HG03469 (cell line): ENCODE results near the gene ZNF485.

Source experiments
- ATAC-seq: cut with Tn5 transposase; IDR thresholded peaks from one replicate; pipeline ENCODE4 v1.9.1; 2021; ENCODE audit warnings: mild to moderate bottlenecking, moderate library complexity, moderate number of reproducible peaks; ENCODE audit not compliant: unreplicated experiment

The ZNF485 gene

DNA sequence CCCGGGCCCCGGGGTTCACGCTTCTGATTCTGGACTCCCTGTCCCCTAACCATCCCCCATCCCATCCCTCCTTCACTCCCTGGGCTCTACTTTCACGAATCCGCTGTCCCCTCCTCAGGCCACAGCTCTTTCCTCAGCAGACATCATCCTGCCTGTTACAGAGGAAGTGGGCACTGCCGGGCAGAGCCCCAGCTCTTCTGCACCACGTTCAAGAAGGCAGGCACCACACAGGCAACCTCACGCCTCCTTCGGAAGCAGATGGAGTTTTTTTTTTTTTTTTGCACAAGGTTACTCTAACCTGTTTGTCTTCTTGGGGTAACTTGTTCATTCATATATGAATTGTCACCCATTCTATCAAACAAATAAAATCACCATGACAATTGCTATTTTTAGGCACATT lies 60.3 kb downstream of the ZNF485 start:
- no peak for ATAC-seq

DNA sequence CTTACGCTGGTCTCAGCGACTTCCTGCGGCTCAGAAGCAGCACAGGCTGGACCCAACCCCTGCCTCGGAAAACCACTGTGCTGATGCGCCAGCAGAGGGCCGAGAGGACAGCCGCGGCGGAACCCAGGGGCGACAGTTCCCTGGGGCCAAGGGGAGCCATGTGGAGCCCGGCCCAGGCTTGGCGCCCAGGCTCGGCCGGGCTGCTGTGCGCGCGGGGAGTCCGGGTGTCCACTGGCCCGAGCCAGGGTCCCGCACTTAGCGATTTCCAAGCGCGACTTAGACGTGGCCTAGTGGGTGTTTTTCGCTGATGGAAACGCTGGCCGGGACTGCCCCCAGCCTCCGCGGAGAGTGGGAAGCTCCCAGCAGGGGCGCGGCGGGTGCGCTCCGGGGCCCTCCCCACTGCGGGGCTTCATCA lies 61.1 kb downstream of the ZNF485 start:
- ATAC-seq, result no peak
